GM06990 (cell line): ENCODE measurements around the gene TENM3.

ENCODE experiments used
- DNase-seq: peaks from one replicate; pipeline ENCODE4 v3.0.0-alpha.2; 2011; ENCODE audit not compliant: insufficient read length; ENCODE audit errors: extremely low read depth
- H3K27me3 ChIP-seq: replicated peaks from 2 replicates; pipeline ENCODE4 v1.6.0; 2011; ENCODE audit warnings: low read length; ENCODE audit not compliant: control insufficient read depth, insufficient read depth
- H3K36me3 ChIP-seq: 2 replicates; pipeline ENCODE4 v1.5.1; 2011; ENCODE audit warnings: low read length; ENCODE audit not compliant: control insufficient read depth, insufficient read depth
- H3K4me3 ChIP-seq: replicated peaks from 2 replicates; pipeline ENCODE4 v1.5.1; 2011; ENCODE audit warnings: low read depth, mild to moderate bottlenecking, control low read depth, low read length
- TF ChIP-seq, protein P1 (sequence below): IDR thresholded peaks from 2 replicates; pipeline ENCODE4 v1.5.1; 2011; ENCODE audit warnings: low read length, control low read depth, mild to moderate bottlenecking, inconsistent platforms; ENCODE audit not compliant: insufficient read depth, poor library complexity, severe bottlenecking

The TENM3 gene

DNA sequence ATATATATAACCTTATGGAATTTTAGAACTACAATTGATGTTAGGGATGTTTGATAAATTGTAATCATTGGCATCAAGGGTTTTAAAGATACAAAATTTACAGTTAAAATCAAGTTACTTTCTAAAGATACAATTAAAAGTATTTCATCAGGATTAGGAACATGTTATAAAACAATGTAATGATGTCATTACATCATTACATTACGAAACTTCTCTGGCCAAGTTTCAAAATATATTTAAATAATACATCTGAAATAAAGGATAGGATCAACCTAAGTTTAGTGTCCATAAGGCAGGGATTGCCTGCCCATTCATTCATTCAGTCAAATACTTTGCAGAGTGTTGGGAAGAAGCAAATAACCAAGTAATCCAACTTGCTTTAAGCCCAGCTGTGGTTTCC is 75.1 kb downstream of the TENM3 start:
- TF ChIP-seq, protein P1, sequence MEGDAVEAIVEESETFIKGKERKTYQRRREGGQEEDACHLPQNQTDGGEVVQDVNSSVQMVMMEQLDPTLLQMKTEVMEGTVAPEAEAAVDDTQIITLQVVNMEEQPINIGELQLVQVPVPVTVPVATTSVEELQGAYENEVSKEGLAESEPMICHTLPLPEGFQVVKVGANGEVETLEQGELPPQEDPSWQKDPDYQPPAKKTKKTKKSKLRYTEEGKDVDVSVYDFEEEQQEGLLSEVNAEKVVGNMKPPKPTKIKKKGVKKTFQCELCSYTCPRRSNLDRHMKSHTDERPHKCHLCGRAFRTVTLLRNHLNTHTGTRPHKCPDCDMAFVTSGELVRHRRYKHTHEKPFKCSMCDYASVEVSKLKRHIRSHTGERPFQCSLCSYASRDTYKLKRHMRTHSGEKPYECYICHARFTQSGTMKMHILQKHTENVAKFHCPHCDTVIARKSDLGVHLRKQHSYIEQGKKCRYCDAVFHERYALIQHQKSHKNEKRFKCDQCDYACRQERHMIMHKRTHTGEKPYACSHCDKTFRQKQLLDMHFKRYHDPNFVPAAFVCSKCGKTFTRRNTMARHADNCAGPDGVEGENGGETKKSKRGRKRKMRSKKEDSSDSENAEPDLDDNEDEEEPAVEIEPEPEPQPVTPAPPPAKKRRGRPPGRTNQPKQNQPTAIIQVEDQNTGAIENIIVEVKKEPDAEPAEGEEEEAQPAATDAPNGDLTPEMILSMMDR: no peak
- no peaks in the 10 kb centered on the region for H3K36me3 ChIP-seq
- H3K27me3 ChIP-seq: no peaks in the 10 kb centered on the region
- no peak overlapping the region for H3K4me3 ChIP-seq
- no peak for DNase-seq

DNA sequence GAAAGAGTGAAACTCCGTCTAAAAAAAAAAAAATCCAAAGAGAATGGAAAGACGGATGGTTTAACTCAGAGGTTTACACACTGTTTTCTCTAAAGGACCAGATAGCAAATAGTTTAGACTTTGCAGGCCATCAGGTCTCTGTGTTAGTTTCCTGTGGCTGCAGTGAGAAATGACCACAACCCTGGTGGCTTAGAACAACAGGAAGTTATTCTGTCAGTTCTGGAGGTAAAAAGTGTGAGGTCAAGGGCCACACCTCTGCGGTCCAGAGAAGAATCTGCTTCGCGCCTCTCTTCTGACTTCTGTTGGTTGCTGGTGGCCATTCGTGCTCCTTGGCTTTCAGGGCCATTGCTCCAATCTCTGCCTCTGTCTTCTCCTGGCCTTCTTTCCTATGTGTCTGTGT is 76.9 kb downstream of the TENM3 start:
- Histone ChIP-seq H3K4me3 (no peak overlapping the region), H3K36me3 (no peaks in the 10 kb centered on the region), H3K27me3 (no peaks in the 10 kb centered on the region)
- TF ChIP-seq, protein P1: no peak
- DNase-seq: no peak

- no peaks in the 10 kb centered on the region for H3K27me3 ChIP-seq
- DNase-seq: no peak
- TF ChIP-seq, protein P1: no peak
- no peak overlapping the region for H3K4me3 ChIP-seq
- no peaks in the 10 kb centered on the region for H3K36me3 ChIP-seq
These were observed 77.4 kb downstream of the TENM3 start for GRCh38 chr4:182320580-182320979.

DNA sequence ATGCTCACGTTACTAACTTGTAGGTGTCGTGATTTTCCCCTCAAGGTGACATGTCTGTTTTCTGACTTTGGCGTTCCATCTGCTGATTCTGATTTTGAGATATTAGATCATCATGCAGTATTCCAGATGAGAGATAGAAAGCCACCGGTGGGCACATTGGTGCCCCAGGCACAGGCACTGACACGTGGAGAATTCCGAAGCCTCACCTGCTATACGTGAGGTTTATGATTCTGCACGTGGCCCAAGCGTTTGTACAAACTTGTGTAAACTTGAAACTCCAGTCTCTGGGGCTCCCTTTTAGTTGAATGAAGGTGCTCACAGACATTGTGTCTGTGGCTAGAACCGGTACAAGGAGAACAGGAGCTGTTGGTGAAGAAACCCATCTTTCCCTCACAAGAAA is 81.1 kb downstream of the TENM3 start:
- Histone ChIP-seq H3K36me3 (no peaks in the 10 kb centered on the region), H3K27me3 (no peaks in the 10 kb centered on the region), H3K4me3 (no peak overlapping the region)
- TF ChIP-seq, protein P1: no peak
- DNase-seq: no peak

DNA sequence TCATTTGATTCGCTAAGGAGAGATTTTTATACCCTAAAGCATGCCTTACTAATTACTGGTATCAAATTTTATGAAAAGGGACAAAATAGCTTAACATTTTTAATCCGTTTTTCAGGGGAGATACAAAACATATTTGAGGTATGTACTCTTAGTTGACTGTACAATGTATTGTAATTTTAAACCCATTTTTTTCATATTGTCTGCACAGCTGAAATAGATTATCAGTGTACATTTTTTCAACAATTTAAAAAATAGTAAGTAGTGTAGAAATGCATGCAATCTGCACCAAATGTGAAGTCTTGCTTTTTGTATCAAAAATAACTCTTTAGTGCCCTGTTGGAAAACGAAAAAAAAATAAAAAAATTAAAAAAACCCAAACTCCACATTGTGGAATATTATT is 82.2 kb downstream of the TENM3 start:
- H3K4me3 ChIP-seq: no peak overlapping the region
- no peaks in the 10 kb centered on the region for H3K27me3 ChIP-seq
- DNase-seq: no peak
- TF ChIP-seq, protein P1: no peak
- H3K36me3 ChIP-seq: no peaks in the 10 kb centered on the region

GRCh38 chr4:182325848-182326255 is 82.7 kb downstream of the TENM3 start:
- no peaks in the 10 kb centered on the region for H3K36me3 ChIP-seq
- no peak overlapping the region for H3K4me3 ChIP-seq
- TF ChIP-seq, protein P1: no peak
- H3K27me3 ChIP-seq: no peaks in the 10 kb centered on the region
- DNase-seq: no peak
